OCI-LY1 (cell line): ENCODE results near the gene CELSR2.

Source experiments
- H2AFZ ChIP-seq: fragments of 200-600 bp; sonication (generic), shearing (Covaris generic); 2 replicates; pipeline ENCODE4 v1.6.0; 2014; ENCODE audit warnings: antibody characterized with exemption, mild to moderate bottlenecking, low read length
- H3F3A ChIP-seq: fragments of 200-600 bp; sonication (generic), shearing (Covaris generic); 2 replicates; pipeline ENCODE4 v1.6.0; 2014; ENCODE audit warnings: mild to moderate bottlenecking, antibody characterized with exemption, low read length, moderate library complexity; ENCODE audit not compliant: insufficient read depth
- H3K27ac ChIP-seq: fragments of 200-600 bp; sonication (generic); 2 replicates; pipeline ENCODE4 v1.5.1; 2014; ENCODE audit warnings: low read length, mixed run types, mild to moderate bottlenecking, low read depth; ENCODE audit not compliant: poor library complexity, severe bottlenecking
- H3K27me3 ChIP-seq: fragments of 200-600 bp; sonication (generic); 2 replicates; pipeline ENCODE4 v1.6.0; 2014; ENCODE audit warnings: antibody characterized with exemption, mild to moderate bottlenecking, low read length, moderate library complexity; ENCODE audit not compliant: insufficient read depth
- H3K36me3 ChIP-seq: fragments of 200-600 bp; sonication (generic); 2 replicates; pipeline ENCODE4 v1.6.1; 2014; ENCODE audit warnings: mild to moderate bottlenecking, antibody characterized with exemption, low read length, moderate library complexity, mixed read lengths; ENCODE audit not compliant: insufficient read depth
- H3K4me1 ChIP-seq: fragments of 200-600 bp; sonication (generic); 2 replicates; pipeline ENCODE4 v1.5.1; 2014; ENCODE audit warnings: mild to moderate bottlenecking, low read length, moderate library complexity; ENCODE audit not compliant: insufficient read depth, severe bottlenecking
- H3K4me2 ChIP-seq: fragments of 200-600 bp; sonication (generic), shearing (Covaris generic); 2 replicates; pipeline ENCODE4 v1.6.1; 2014; ENCODE audit warnings: low read length
- H3K4me3 ChIP-seq: fragments of 200-600 bp; sonication (generic); 2 replicates; pipeline ENCODE4 v1.5.1; 2014; ENCODE audit warnings: low read length, low read depth, mild to moderate bottlenecking, mixed read lengths; ENCODE audit not compliant: poor library complexity, severe bottlenecking
- H3K79me2 ChIP-seq: fragments of 200-600 bp; shearing (Covaris generic); 2 replicates; pipeline ENCODE4 v1.6.1; 2016; ENCODE audit warnings: mixed run types, low read length, mixed read lengths; ENCODE audit not compliant: insufficient read depth
- H3K9ac ChIP-seq: fragments of 200-600 bp; sonication (generic), shearing (Covaris generic); 2 replicates; pipeline ENCODE4 v1.6.1; 2014; ENCODE audit warnings: mild to moderate bottlenecking, low read length, mixed read lengths
- H3K9me2 ChIP-seq: fragments of 200-600 bp; sonication (generic), shearing (Covaris generic); 2 replicates; pipeline ENCODE4 v1.6.1; 2014; ENCODE audit warnings: low read depth, mild to moderate bottlenecking, low read length, mixed read lengths
- H3K9me3 ChIP-seq: fragments of 200-600 bp; shearing (Covaris generic); 2 replicates; pipeline ENCODE4 v1.6.1; 2014; ENCODE audit warnings: low read length, mixed read lengths
- H4K20me1 ChIP-seq: fragments of 200-600 bp; sonication (generic), shearing (Covaris generic); 2 replicates; pipeline ENCODE4 v1.6.0; 2016; ENCODE audit warnings: mild to moderate bottlenecking, low read length; ENCODE audit not compliant: insufficient read depth
- CTCF ChIP-seq: fragments of 200-600 bp; sonication (generic), shearing (Covaris generic); IDR thresholded peaks from 2 replicates; pipeline ENCODE4 v1.5.1; 2017; ENCODE audit warnings: mild to moderate bottlenecking, antibody characterized with exemption, low read length, moderate library complexity, mixed read lengths
- EZH2 ChIP-seq: fragments of 200-600 bp; sonication (generic), shearing (Covaris generic); IDR thresholded peaks from 2 replicates; pipeline ENCODE4 v1.8.0; 2017; ENCODE audit warnings: borderline replicate concordance, mixed run types, mild to moderate bottlenecking, antibody characterized with exemption, low read length, moderate library complexity, mixed read lengths

CELSR2 gene

GRCh38 chr1:109263597-109264378, 14.4 kb downstream of the CELSR2 start:
- H2AFZ ChIP-seq = no peak overlapping the region
- H3K4me2 ChIP-seq = peak overlapping the region; percentile 31; the same call in 1 of the 2 replicates

GRCh38 chr1:109264379-109264755, 15.0 kb downstream of the CELSR2 start:
- Histone ChIP-seq H2AFZ (no peak overlapping the region), H3K9ac (no peak overlapping the region), H3K27me3 (no peaks in the 10 kb centered on the region; the same call in 1 of the 2 replicates), H3K9me3 (no peaks in the 10 kb centered on the region), H3K4me2 (no peak overlapping the region), H3K9me2 (no peaks in the 10 kb centered on the region), H3F3A (no peaks in the 10 kb centered on the region), H3K4me3 (no peak overlapping the region), H3K27ac (no peak overlapping the region), H4K20me1 (no peaks in the 10 kb centered on the region), H3K79me2 (no peaks in the 10 kb centered on the region), H3K36me3 (no peaks in the 10 kb centered on the region; the same call in 1 of the 2 replicates), H3K4me1 (no peaks in the 10 kb centered on the region)
- TF ChIP-seq CTCF (no peak), EZH2 (no peak)

More at GRCh38 chr1:109263597-109264378, 14.4 kb downstream of the CELSR2 start:
- no peaks in the 10 kb centered on the region for H3K9me2 ChIP-seq
- H3F3A ChIP-seq = no peaks in the 10 kb centered on the region
- no peak for TF ChIP-seq EZH2
- peak; percentile 98 for TF ChIP-seq CTCF
- H3K36me3 ChIP-seq = no peaks in the 10 kb centered on the region; the same call in 1 of the 2 replicates
- no peaks in the 10 kb centered on the region for H3K79me2 ChIP-seq
- no peak overlapping the region for H3K9ac ChIP-seq
- no peak overlapping the region for H3K4me3 ChIP-seq
- H3K4me1 ChIP-seq = no peaks in the 10 kb centered on the region
- H4K20me1 ChIP-seq = no peaks in the 10 kb centered on the region
- H3K27ac ChIP-seq = no peak overlapping the region
- no peaks in the 10 kb centered on the region; the same call in 1 of the 2 replicates for H3K27me3 ChIP-seq
- no peaks in the 10 kb centered on the region for H3K9me3 ChIP-seq

- no peaks in the 10 kb centered on the region for H3K4me1 ChIP-seq
- H3K27me3 ChIP-seq = no peaks in the 10 kb centered on the region; the same call in 1 of the 2 replicates
- H3K79me2 ChIP-seq = no peaks in the 10 kb centered on the region
- no peaks in the 10 kb centered on the region for H4K20me1 ChIP-seq
- no peak overlapping the region for H2AFZ ChIP-seq
- H3K9me3 ChIP-seq = no peaks in the 10 kb centered on the region
- no peak for TF ChIP-seq CTCF
- TF ChIP-seq EZH2 = no peak
- H3K9ac ChIP-seq = no peak overlapping the region
- H3K36me3 ChIP-seq = no peaks in the 10 kb centered on the region; the same call in 1 of the 2 replicates
- H3K27ac ChIP-seq = no peak overlapping the region
- H3K9me2 ChIP-seq = no peaks in the 10 kb centered on the region
- H3K4me2 ChIP-seq = no peak overlapping the region
- H3K4me3 ChIP-seq = no peak overlapping the region
- H3F3A ChIP-seq = no peaks in the 10 kb centered on the region
Observed at GRCh38 chr1:109265016-109265415, 15.7 kb downstream of the CELSR2 start.
